Glomerular visceral epithelial cell (primary cell): Measurements from ENCODE around the gene STAT3.
"Not testable (repeated sequence)": the region's sequence is repeated elsewhere in the genome, so short reads cannot be mapped to it uniquely, and the experiment has no call there.

Source experiments
- DNase-seq: peaks from one replicate; pipeline ENCODE4 v3.0.0-alpha.2; 2016; ENCODE audit errors: extremely low spot score

The STAT3 gene

GRCh38 chr17:42315402-42316156, 72.7 kb downstream of the STAT3 start:
- DNase-seq = no peak

GRCh38 chr17:42313773-42314566, 74.3 kb downstream of the STAT3 start:
- DNase-seq = no peak

- no peak for DNase-seq
These were observed 74.9 kb downstream of the STAT3 start for GRCh38 chr17:42313389-42313772.

- peak; percentile 79 for DNase-seq
These were observed 75.7 kb downstream of the STAT3 start for GRCh38 chr17:42312285-42313130.

GRCh38 chr17:42312035-42312284, 76.3 kb downstream of the STAT3 start:
- no peak for DNase-seq

GRCh38 chr17:42311240-42312034, 76.8 kb downstream of the STAT3 start:
- DNase-seq = peak; percentile 52

- DNase-seq = no peak
These were observed 77.4 kb downstream of the STAT3 start for GRCh38 chr17:42310787-42311215.

GRCh38 chr17:42309986-42310786, 78.1 kb downstream of the STAT3 start:
- DNase-seq = no peak

- no peak for DNase-seq
These were observed 79.1 kb downstream of the STAT3 start for GRCh38 chr17:42309142-42309541.

- DNase-seq = no peak
These were observed 79.8 kb downstream of the STAT3 start for GRCh38 chr17:42308446-42308845.

- DNase-seq = no peak
These were observed 80.8 kb downstream of the STAT3 start for GRCh38 chr17:42307362-42307927.

- no peak for DNase-seq
These were observed 81.9 kb downstream of the STAT3 start for GRCh38 chr17:42306385-42306667.

- no peak for DNase-seq
These were observed 82.5 kb downstream of the STAT3 start for GRCh38 chr17:42305543-42306384.

GRCh38 chr17:42305031-42305330, 83.3 kb downstream of the STAT3 start:
- DNase-seq = not testable (repeated sequence)

- DNase-seq = no peak
These were observed 83.8 kb downstream of the STAT3 start for GRCh38 chr17:42304187-42305030.

GRCh38 chr17:42303694-42304093, 84.5 kb downstream of the STAT3 start:
- no peak for DNase-seq

GRCh38 chr17:42301022-42301421, 87.2 kb downstream of the STAT3 start:
- DNase-seq = no peak

GRCh38 chr17:42299913-42300312, 88.3 kb downstream of the STAT3 start:
- not testable (repeated sequence) for DNase-seq

- not testable (repeated sequence) for DNase-seq
These were observed 88.9 kb downstream of the STAT3 start for GRCh38 chr17:42299361-42299760.
